NCI-H82 treated with DMSO at 0.1 percent for 48 hours (cell line): ENCODE data around the gene CRTC2.
"Not testable (repeated sequence)": the region's sequence is repeated elsewhere in the genome, so short reads cannot be mapped to it uniquely, and the experiment has no call there.

Source experiments
- DNase-seq: peaks from one replicate; lab custom pipeline; 2025; ENCODE audit not compliant: unreplicated experiment; lab: John Stamatoyannopoulos, UW

The CRTC2 gene

GRCh38 chr1:153958111-153958960, at the start of gene CRTC2:
TSS of gene CRTC2 (minus strand) at chr1:153958612. CDS start at chr1:153958497, 115 bp downstream.
- DNase-seq, result peak; percentile 100

- no peak for DNase-seq
Measured at GRCh38 chr1:154006136-154006535, 47.7 kb upstream of the CRTC2 start.

- DNase-seq, result no peak
Measured at GRCh38 chr1:154000420-154000819, 42.0 kb upstream of the CRTC2 start.

DNA sequence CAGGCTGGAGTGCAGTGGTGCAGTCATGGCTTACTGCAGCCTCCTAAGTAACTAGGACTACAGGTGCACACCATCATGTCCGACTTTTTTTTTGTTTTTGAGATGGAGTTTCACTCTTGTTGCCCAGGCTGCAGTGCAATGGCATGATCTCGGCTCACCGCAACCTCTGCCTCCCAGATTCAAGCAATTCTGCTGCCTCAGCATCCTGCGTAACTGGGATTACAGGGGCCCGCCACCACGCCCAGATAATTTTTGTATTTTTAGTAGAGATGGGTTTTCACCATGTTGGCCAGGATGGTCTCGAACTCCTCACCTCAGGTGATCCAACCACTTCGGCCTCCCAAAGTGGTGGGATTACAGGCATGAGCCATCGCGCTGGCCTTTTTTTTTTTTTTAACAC, 38.5 kb upstream of the CRTC2 start:
- DNase-seq, result not testable (repeated sequence)

DNA sequence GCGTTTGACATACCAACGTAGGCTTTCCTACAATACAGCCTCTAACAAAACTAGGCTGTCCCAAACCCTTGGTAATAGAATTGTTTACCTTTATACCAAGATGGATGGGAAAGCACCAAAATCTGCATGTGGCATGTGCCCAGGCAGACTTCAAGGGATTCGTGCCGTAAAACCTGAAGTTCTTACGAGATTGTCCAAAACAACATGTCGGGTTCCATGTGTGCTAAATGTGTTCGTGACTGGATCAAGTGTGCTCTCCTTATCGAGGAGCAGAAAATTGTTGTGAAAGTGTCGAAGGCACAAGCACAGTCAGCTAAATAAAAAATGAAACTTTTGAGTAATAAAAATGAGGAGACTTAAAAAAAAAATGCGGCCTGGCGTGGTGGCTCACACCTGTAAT, 37.2 kb upstream of the CRTC2 start:
- no peak for DNase-seq

- DNase-seq, result no peak
Measured at GRCh38 chr1:153995202-153995601, 36.8 kb upstream of the CRTC2 start.

DNA sequence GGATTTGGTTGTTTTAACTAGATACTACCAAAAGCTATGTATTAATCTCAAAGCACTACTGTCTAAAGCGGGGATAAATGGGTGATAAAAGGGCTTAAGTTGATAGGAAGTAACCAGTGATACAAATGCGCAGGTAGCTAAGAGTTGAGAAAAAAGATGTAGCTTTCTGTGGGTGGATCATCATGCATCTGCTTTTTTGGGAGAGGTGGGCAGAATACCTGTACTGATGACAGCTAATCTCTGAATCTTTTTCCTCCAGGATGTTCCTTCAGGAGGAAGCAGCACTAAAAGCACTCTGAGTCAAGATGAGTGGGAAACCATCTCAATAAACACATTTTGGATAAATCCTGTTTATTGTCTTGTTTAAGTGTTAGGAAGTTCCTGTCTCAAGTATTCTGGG, 33.4 kb upstream of the CRTC2 start:
- no peak for DNase-seq

DNA sequence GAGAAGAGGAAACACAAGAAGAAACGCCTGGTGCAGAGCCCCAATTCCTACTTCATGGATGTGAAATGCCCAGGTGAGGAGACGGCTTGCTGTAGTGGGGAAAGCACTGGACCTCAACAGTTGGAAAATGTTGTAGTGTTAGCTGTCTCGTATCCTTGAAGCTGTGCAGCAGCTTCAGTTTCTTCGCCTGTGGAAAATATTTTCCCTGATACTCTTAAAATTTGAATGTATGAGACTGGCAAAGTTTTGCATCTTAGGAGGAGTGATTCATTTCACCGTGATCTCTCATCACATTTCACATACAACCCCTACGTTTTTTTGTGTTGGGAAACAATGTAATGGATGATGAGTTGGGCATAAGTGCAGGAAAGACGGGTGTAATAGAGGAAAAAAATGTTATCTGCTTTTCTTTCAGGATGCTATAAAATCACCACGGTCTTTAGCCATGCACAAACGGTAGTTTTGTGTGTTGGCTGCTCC, 32.8 kb upstream of the CRTC2 start:
- DNase-seq, result no peak

DNA sequence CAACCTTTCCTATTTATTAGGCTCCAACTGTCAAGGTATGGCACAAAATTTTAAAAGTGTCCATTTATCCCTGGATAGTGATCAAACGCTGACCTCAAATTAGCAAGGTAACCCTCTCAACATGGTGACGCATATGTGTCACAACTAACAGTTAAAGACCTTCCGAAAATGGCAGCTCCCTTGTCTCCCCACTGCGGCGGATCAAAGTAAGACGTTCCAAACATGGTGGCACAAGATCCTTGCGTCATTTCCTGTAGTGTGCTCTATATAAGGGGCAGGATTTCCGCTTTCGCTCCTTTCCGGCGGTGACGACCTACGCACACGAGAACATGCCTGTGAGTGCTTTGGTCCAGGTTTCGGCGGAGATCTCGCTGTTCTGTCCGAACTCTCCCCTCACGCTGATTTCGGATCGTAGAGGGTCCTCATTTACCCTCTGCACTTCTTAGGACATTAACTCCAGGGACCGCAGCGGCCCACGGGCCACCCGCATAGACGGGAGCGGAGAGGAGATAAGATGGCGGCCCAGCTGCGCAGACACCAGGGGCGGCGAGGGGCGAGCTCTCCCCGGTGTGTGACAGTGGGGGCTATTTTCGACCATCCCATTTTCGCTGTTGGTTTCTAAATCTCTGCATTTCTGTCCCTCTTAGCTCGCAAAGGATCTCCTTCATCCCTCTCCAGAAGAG, 32.2 kb upstream of the CRTC2 start, which contains the start of gene RPS27:
RPS27 (plus strand) TSS at position 295 of the 683 bp plus-strand sequence; CDS start at position 330, 35 bp downstream.
- DNase-seq, result peak; percentile 99

GRCh38 chr1:153987621-153988020, 29.2 kb upstream of the CRTC2 start:
- no peak for DNase-seq

DNA sequence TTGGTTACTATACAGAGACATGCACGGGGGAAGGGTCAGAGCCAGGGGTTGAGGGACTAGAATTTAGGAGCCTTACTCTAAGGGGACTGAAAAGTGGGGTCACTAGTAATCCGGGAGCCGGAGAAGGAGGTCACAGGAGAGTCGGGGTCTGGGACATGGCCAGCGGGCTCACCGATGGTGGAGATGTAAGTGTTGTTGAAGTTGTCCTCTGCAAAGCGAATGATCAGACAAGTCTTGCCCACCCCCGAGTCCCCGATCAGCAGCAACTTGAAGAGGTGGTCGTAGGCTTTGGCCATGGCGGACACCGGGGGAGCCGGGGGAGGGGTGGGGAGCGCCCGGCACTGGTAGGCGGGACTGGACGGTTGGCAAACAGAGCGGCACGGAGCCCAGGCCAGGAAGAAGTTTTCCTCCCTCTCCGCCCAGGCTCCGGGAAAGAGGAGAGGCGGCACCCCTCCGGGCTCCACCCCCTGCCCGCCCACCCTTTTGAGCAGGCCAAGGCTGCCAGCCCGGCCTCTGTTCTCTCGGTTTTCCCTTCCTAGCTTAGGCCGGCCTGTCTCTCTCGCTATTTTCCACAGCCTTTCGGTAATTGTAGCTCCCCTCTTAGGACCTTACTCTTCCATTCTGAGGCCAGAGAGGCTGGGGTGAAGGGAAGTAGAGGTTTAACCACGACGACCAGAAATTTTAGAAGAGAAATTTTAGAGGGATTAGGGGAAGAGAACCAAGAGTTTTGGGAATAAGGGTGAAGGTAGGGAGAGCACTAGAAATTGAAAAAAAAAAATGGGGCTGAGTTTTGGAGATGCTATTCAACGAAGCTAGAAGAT, 27.7 kb upstream of the CRTC2 start, which contains the start of gene RAB13:
RAB13 (minus strand) TSS at position 399 of the 821 bp plus-strand sequence; CDS start at position 296, 103 bp downstream.
- DNase-seq, result peak; percentile 73

DNA sequence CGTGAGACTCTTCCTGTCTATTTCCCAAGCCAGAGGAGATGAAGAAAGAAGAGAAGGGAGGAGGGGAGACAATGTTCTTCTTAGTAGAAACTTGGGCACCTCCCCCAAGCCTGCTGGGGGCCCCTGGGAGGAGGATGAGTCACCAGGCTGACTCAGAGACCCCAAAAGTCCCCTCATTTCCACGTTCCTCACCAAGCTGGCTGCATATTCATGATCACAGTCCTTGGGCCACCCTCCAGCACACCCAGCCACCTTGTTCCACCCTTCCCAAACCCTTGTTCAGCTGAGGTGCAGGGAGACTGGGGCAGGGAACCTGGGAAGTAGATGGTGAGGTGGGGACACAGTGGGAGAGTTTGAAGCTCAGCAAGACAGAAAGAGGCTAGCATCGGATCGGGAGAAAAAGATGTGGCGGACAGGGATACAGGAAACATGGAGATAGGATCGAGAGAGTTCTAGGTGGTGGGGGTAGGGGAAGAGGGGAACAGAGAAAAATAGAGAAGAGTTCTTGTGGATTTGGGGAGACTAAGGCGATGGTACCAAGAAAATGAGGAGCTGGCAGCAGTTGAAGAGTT, 27.0 kb upstream of the CRTC2 start:
- DNase-seq, result no peak

DNA sequence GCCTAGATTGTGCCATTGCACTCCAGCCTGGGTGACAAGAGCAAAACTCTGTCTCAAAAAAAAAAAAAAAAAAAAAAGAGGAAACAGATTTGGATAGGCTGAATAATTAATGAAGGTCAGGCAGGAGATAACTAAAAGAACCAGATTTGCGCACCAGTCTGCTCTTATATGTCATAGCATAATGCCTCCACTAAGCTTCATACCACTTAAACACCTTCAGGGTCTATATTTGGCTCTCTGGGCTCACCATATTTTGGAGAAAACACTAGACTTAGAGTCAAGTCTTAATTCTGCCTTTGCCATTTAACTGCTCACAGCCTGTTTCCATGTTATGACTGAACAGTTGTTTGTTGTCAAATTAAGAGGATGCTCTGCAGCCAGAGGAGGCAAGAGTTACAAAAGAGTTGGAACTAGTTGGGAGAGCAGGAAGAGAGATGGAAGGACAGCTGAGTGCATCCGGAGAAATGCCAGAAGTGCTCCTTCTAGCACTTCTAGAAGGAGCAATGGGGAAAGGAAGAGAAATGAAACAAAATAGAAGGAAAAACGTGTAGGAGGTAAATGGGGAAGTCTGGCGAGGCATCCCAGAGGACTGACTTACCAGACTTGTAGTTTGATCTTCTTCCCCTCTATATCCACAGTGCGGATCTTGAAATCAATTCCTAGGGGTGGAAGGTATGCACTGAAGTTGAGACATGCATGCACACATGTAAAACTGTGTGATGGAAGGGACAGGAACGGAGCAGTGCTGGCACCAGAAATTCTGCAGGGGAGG, 25.9 kb upstream of the CRTC2 start:
- DNase-seq, result no peak

DNA sequence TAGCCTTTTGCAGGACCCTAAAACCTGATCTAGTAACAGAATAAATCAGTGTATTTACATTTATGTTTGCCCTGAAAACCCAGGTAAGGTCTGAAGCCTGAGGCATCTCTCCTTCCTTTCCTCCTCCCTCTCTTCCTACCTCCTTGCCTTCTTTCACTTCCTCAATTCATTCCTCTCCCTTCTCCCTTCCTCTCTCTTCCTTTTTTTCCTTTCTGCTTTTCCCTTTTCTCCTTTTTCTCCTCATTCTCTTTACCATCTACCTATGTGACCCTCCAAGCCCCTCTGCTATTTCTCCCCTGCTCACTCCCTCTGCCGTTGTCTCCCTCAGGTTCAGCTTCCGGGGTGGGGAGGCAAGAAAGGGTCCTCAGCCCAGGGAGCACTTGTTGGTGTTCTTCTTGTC, 23.3 kb upstream of the CRTC2 start:
- not testable (repeated sequence) for DNase-seq

GRCh38 chr1:153979091-153979490, 20.7 kb upstream of the CRTC2 start:
- DNase-seq, result not testable (repeated sequence)

DNA sequence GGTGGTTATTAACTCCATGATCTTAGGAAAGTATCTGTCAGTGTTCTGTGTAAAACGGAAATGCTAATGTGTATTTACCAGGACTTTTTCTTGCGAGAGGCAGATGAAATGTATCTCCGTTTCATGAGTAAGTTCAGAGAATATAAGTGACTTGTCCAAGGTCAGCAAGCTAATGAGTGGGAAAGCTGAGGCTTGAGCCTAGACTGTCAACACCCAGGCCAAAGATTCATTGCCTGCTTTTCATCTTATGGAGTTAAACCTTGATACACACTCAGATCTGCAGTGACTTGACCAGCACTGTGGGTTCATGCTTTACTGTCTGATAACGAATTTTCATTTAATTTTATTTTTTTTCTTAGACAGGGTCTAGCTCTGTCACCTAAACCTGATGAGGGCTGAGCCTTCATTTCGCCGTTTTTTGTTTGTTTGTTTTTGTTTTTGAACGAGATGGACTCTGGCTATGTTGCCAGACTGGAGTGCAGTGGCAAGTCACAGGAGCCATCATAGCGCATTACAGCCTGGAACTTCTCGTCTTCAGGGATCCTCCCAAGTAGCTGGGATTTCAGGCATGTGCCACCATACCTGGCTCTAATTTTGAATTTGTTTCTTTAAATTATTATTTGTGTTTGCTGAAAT, 20.0 kb upstream of the CRTC2 start:
- no peak for DNase-seq

GRCh38 chr1:153977250-153978240, 19.1 kb upstream of the CRTC2 start, which contains the start of gene JTB:
TSS of gene JTB (minus strand) at chr1:153977674. CDS start at chr1:153977252, 422 bp downstream.
- peak; percentile 78 for DNase-seq

GRCh38 chr1:153976819-153977249, 18.4 kb upstream of the CRTC2 start:
- no peak for DNase-seq
